ENCODE data around the gene DIS3L. TPM values are rescaled to one million over a fixed set of nuclear protein-coding genes. Genes with fewer than 3 reads are reported as not detected.

DIS3L gene
- total RNA-seq, 1 experiment from 2014 or later: 31.1 TPM

DNA sequence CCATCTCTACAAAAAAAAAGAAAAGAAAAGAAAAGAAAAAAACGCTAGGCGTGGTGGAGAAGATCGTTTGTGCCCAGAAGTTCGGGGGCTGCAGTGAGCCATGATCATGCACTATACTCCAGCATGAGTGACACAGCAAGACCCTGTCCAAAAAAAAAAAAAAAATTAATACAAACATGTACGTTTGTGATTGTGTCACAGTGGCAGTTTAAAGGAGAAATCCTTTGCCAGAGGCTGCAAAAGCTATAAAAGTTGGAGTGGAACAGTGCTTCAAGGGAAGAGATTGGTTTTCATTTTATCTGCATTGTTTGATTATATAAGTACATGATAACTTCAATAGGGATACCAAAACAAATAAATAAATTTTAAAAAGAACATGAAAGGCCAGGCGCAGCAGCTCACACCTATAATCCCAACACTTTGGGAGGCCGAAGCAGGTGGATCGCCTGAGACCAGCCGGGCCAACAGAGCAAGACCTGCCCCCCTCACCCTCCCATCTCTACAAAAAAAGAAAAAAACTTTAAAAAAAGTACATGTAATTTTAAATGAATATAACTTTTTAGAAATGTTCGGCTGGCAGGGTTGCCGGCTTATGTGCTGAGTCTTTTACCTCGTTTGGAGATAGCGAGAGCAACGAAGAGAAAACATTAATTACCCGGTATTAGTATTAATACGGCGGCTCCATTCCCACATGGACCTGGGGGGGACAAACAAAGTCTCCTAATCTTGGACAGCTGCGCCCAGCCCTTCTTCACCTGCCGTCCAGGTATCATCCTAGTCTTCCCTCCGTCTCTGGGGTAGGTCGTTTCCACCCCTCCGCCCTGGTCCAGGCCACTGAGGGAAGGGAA lies 573 bp upstream of the DIS3L start:
- ChIA-PET CTCF (no interaction called here), POLR2A (no interaction called here)
- BruUV-seq (replicated peaks): TSS peak; percentile 86
- DNase-seq (ENCODE audit: low read depth, low spot score): no peak
- Histone ChIP-seq H3K4me1 (ENCODE audit: control insufficient read depth, insufficient read depth, low read length) (peaks cover 22% of the 10 kb centered on the region), H3K4me3 (ENCODE audit: low read depth in 2 of 2, low read length in 2 of 2) (peak overlapping the region; percentile 62 to 83), H3K9me3 (ENCODE audit: control insufficient read depth, insufficient read depth, low read depth, low read length) (no peaks in the 10 kb centered on the region), H3K27me3 (ENCODE audit: control insufficient read depth, insufficient read depth, low read length) (no peaks in the 10 kb centered on the region), H3K27ac (ENCODE audit: low read length) (peak overlapping the region; percentile 86), H3K36me3 (ENCODE audit: control insufficient read depth, insufficient read depth, low read length) (no peaks in the 10 kb centered on the region)
- intact Hi-C loops (cut with micrococcal nuclease; ENCODE audit: unreplicated experiment) (no loop called here), in situ Hi-C loops (cut with HindIII; ENCODE audit: low pct_unique_long_range_greater_than_20kb, low sequenced_read_pairs) (no loop called here)
- no peak for ATAC-seq
- TF ChIP-seq SIN3A (IDR thresholded peaks at IDR 0.05; ENCODE audit: borderline replicate concordance, insufficient read depth, low read depth, low read length): no peak
- TF ChIP-seq, protein P1, sequence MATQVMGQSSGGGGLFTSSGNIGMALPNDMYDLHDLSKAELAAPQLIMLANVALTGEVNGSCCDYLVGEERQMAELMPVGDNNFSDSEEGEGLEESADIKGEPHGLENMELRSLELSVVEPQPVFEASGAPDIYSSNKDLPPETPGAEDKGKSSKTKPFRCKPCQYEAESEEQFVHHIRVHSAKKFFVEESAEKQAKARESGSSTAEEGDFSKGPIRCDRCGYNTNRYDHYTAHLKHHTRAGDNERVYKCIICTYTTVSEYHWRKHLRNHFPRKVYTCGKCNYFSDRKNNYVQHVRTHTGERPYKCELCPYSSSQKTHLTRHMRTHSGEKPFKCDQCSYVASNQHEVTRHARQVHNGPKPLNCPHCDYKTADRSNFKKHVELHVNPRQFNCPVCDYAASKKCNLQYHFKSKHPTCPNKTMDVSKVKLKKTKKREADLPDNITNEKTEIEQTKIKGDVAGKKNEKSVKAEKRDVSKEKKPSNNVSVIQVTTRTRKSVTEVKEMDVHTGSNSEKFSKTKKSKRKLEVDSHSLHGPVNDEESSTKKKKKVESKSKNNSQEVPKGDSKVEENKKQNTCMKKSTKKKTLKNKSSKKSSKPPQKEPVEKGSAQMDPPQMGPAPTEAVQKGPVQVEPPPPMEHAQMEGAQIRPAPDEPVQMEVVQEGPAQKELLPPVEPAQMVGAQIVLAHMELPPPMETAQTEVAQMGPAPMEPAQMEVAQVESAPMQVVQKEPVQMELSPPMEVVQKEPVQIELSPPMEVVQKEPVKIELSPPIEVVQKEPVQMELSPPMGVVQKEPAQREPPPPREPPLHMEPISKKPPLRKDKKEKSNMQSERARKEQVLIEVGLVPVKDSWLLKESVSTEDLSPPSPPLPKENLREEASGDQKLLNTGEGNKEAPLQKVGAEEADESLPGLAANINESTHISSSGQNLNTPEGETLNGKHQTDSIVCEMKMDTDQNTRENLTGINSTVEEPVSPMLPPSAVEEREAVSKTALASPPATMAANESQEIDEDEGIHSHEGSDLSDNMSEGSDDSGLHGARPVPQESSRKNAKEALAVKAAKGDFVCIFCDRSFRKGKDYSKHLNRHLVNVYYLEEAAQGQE (IDR thresholded peaks at IDR 0.05; ENCODE audit: insufficient read depth in 1 of 2, low read depth in 2 of 2, low read length in 1 of 2): no peak
- TF ChIP-seq, protein P2, sequence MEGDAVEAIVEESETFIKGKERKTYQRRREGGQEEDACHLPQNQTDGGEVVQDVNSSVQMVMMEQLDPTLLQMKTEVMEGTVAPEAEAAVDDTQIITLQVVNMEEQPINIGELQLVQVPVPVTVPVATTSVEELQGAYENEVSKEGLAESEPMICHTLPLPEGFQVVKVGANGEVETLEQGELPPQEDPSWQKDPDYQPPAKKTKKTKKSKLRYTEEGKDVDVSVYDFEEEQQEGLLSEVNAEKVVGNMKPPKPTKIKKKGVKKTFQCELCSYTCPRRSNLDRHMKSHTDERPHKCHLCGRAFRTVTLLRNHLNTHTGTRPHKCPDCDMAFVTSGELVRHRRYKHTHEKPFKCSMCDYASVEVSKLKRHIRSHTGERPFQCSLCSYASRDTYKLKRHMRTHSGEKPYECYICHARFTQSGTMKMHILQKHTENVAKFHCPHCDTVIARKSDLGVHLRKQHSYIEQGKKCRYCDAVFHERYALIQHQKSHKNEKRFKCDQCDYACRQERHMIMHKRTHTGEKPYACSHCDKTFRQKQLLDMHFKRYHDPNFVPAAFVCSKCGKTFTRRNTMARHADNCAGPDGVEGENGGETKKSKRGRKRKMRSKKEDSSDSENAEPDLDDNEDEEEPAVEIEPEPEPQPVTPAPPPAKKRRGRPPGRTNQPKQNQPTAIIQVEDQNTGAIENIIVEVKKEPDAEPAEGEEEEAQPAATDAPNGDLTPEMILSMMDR (IDR thresholded peaks at IDR 0.05): no peak
- no peak for TF ChIP-seq TCF7L2 (IDR thresholded peaks at IDR 0.05; ENCODE audit: low read depth, low read length)
- no peak for TF ChIP-seq POLR2AphosphoS5 (IDR thresholded peaks at IDR 0.05; ENCODE audit: low read depth, low read length)

DNA sequence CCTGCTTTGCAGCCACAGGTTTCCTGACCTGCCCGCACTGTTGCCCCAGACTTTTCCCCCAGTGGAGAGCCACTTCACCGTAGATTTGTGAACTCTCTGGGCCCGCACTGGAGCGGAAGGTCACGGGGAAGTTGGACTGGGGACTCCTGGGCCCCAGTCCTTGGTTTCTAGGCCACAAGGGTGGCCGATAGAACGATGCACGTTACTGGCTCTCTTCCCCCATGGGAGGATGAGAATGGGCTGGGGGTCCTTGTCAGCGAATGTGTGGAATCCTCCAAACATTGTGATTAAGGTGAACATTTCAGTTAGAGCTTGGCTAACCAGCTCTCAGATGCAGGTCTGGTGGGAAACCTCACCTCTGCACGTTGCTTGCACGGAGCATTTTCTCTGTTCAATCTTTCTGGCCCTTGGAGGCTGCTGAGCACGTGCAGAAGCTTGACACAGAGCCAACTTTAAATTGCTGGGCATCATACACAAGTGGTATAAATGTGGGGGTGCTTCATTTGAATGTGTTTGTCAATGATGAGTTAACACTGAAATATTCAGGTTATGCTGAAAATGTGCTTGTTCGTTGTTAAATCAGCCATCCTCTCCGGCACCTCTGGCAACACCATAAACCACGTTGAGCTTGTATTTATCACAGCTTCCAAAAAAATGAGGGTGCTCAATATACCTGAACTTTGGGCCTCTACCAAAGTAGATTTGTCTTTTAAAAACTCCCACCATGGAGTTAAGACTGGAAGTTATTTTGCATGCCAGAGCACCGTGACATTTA lies 976 bp downstream of the DIS3L start:
- ChIA-PET POLR2A (interaction anchor here (0.7 kb wide), 1 partner anchor 674 kb away, joined by 10 read pairs; no protein-coding TSS in a partner anchor), CTCF (no interaction called here)
- ATAC-seq (peak; percentile 66), DNase-seq (ENCODE audit: low read depth, low spot score) (peak; percentile 15)
- peak overlapping the region; percentile 62 to 83 for H3K4me3 ChIP-seq (ENCODE audit: low read depth in 2 of 2, low read length in 2 of 2)
- H3K4me1 ChIP-seq (ENCODE audit: control insufficient read depth, insufficient read depth, low read length): peaks cover 22% of the 10 kb centered on the region
- peak overlapping the region; percentile 91 for H3K27ac ChIP-seq (ENCODE audit: low read length)
- intact Hi-C loops (cut with micrococcal nuclease; ENCODE audit: unreplicated experiment): no loop called here
- no peaks in the 10 kb centered on the region for H3K27me3 ChIP-seq (ENCODE audit: control insufficient read depth, insufficient read depth, low read length)
- in situ Hi-C loops (cut with HindIII; ENCODE audit: low pct_unique_long_range_greater_than_20kb, low sequenced_read_pairs): no loop called here
- H3K36me3 ChIP-seq (ENCODE audit: control insufficient read depth, insufficient read depth, low read length): no peaks in the 10 kb centered on the region
- no peak for TF ChIP-seq POLR2AphosphoS5 (IDR thresholded peaks at IDR 0.05; ENCODE audit: low read depth, low read length)
- no peak for TF ChIP-seq SIN3A (IDR thresholded peaks at IDR 0.05; ENCODE audit: borderline replicate concordance, insufficient read depth, low read depth, low read length)
- TF ChIP-seq, protein P1 (IDR thresholded peaks at IDR 0.05; ENCODE audit: insufficient read depth in 1 of 2, low read depth in 2 of 2, low read length in 1 of 2): no peak
- TF ChIP-seq, protein P2 (IDR thresholded peaks at IDR 0.05): no peak
- TF ChIP-seq TCF7L2 (IDR thresholded peaks at IDR 0.05; ENCODE audit: low read depth, low read length): no peak
- no TSS peak for BruUV-seq (replicated peaks)
- H3K9me3 ChIP-seq (ENCODE audit: control insufficient read depth, insufficient read depth, low read depth, low read length): no peaks in the 10 kb centered on the region

Measured in Panc1 (cell line).